Neural cell (in vitro differentiated cells): ENCODE data around the gene TP53I3. TPM values are rescaled to one million over a fixed set of nuclear protein-coding genes. Genes with fewer than 3 reads are reported as not detected.

ENCODE experiments used
- H2AFZ ChIP-seq: fragments of 200-600, 300-800 bp; sonication (generic), shearing (Covaris generic); 2 replicates; pipeline ENCODE4 v1.6.0; 2014; ENCODE audit warnings: low read depth, mild to moderate bottlenecking, antibody characterized with exemption, low read length, moderate library complexity
- H3F3A ChIP-seq: fragments of 200-600 bp; shearing (Covaris generic); 2 replicates; pipeline ENCODE4 v1.6.1; 2016; ENCODE audit warnings: mild to moderate bottlenecking, moderate library complexity, mixed read lengths, antibody characterized with exemption, low read length; ENCODE audit not compliant: insufficient read depth, poor library complexity, severe bottlenecking
- H3K27ac ChIP-seq: fragments of 200-600, 300-800 bp; sonication (generic), shearing (Covaris generic); 2 replicates; pipeline ENCODE4 v1.5.1; 2014; ENCODE audit warnings: mild to moderate bottlenecking, low read length, moderate library complexity
- H3K27me3 ChIP-seq: fragments of 300-800, 200-600 bp; sonication (generic), shearing (Covaris generic); 2 replicates; pipeline ENCODE4 v1.6.0; 2014; ENCODE audit warnings: mild to moderate bottlenecking, low read depth, low read length, moderate library complexity; ENCODE audit not compliant: insufficient read depth
- H3K36me3 ChIP-seq: fragments of 300-800, 200-600 bp; sonication (generic), shearing (Covaris generic); 2 replicates; pipeline ENCODE4 v1.5.1; 2014; ENCODE audit warnings: mild to moderate bottlenecking, antibody characterized with exemption, low read length, moderate library complexity; ENCODE audit not compliant: insufficient read depth
- H3K4me2 ChIP-seq: fragments of 300-800, 200-600 bp; sonication (generic), shearing (Covaris generic); 2 replicates; pipeline ENCODE4 v1.6.0; 2014; ENCODE audit warnings: mild to moderate bottlenecking, low read length
- H3K4me3 ChIP-seq: fragments of 300-800, 200-600 bp; sonication (generic), shearing (Covaris generic); 2 replicates; pipeline ENCODE4 v1.5.1; 2014; ENCODE audit warnings: mild to moderate bottlenecking, low read length, moderate library complexity
- H3K79me2 ChIP-seq: fragments of 200-600 bp; shearing (Covaris generic); replicated peaks from 2 replicates; pipeline ENCODE4 v1.6.0; 2014; ENCODE audit warnings: mild to moderate bottlenecking, low read length, moderate library complexity; ENCODE audit not compliant: insufficient read depth
- H3K9ac ChIP-seq: fragments of 300-800, 200-600 bp; sonication (generic), shearing (Covaris generic); 2 replicates; pipeline ENCODE4 v1.6.1; 2016; ENCODE audit warnings: mild to moderate bottlenecking, low read length, mixed read lengths
- H3K9me2 ChIP-seq: fragments of 200-600 bp; shearing (Covaris generic); 2 replicates; pipeline ENCODE4 v1.6.1; 2016; ENCODE audit warnings: mild to moderate bottlenecking, low read length, mixed read lengths; ENCODE audit not compliant: insufficient read depth
- H3K9me3 ChIP-seq: fragments of 200-600, 300-800 bp; sonication (generic), shearing (Covaris generic); 2 replicates; pipeline ENCODE4 v1.6.1; 2016; ENCODE audit warnings: mild to moderate bottlenecking, mixed run types, low read length, moderate library complexity, mixed read lengths
- H4K20me1 ChIP-seq: fragments of 200-600 bp; shearing (Covaris generic); 2 replicates; pipeline ENCODE4 v1.6.1; 2016; ENCODE audit warnings: mild to moderate bottlenecking, mixed run types; ENCODE audit not compliant: insufficient read depth
- EP300 ChIP-seq: fragments of 450-650 bp; conservative IDR thresholded peaks from 2 replicates; pipeline ENCODE4 v1.6.1; 2014; ENCODE audit warnings: antibody characterized with exemption, mild to moderate bottlenecking, moderate library complexity; ENCODE audit not compliant: poor library complexity, severe bottlenecking
- EZH2 ChIP-seq: fragments of 200-600, 300-800 bp; shearing (Covaris generic), sonication (generic); IDR thresholded peaks from 2 replicates; pipeline ENCODE4 v1.6.1; 2014; ENCODE audit warnings: antibody characterized with exemption, low read length, borderline replicate concordance, mild to moderate bottlenecking; ENCODE audit not compliant: insufficient read depth, poor library complexity, severe bottlenecking
- MXI1 ChIP-seq: fragments of 450-650 bp; conservative IDR thresholded peaks from 2 replicates; pipeline ENCODE4 v1.6.1; 2014; ENCODE audit warnings: antibody characterized with exemption, mild to moderate bottlenecking; ENCODE audit not compliant: poor library complexity, severe bottlenecking
- POLR2AphosphoS5 ChIP-seq: IDR thresholded peaks from 2 replicates; pipeline ENCODE4 v1.6.1; 2012
- RAD21 ChIP-seq: fragments of 450-650 bp; conservative IDR thresholded peaks from 2 replicates; pipeline ENCODE4 v1.6.1; 2014; ENCODE audit warnings: antibody characterized with exemption, mild to moderate bottlenecking, moderate library complexity
- SMC3 ChIP-seq: fragments of 450-650 bp; conservative IDR thresholded peaks from 2 replicates; pipeline ENCODE4 v1.6.1; 2014; ENCODE audit warnings: antibody characterized with exemption, mild to moderate bottlenecking, moderate library complexity; ENCODE audit not compliant: poor library complexity
- TAF1 ChIP-seq: IDR thresholded peaks from 2 replicates; pipeline ENCODE4 v1.6.1; 2012; ENCODE audit warnings: low read depth
- polyA plus RNA-seq: library from polyadenylated mRNA; depleted of rRNA; stranded (reverse); fragments of >200 nt; gene quantifications from 2 replicates; pipeline ENCODE4 v1.2.3, GENCODE V29; 2014
- TF ChIP-seq, protein P1 (sequence below): fragments of 450-650 bp; IDR thresholded peaks from 2 replicates; pipeline ENCODE4 v1.5.1; 2014; ENCODE audit warnings: antibody characterized with exemption, mild to moderate bottlenecking, moderate library complexity; ENCODE audit not compliant: poor library complexity, severe bottlenecking
- TF ChIP-seq, protein P2 (sequence below): IDR thresholded peaks from 2 replicates; pipeline ENCODE4 v1.6.1; 2012; ENCODE audit warnings: borderline replicate concordance

Gene TP53I3
- polyA plus RNA-seq, 1 donor from 2014 or later: 1.8 TPM

DNA sequence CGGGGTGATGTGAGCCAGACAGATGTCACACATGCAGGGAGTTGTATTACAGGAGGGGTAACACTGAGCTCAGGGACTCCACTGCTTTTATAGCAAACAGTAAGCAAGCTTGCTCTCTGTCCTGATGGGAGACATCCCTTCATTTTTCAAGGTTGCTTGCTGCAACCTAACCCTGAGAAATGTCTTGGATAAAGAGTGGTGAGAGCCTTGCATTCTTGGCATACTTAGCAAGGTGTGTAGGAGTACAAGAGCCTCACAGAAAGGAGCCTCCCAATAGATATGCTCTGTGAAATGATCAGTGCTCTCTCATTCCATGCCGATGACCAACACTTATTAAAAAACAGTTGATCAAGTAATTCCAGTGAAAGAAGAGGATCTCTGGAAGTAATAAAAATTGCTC, 30.4 kb upstream of the TP53I3 start:
- Histone ChIP-seq H3K79me2 (no peaks in the 10 kb centered on the region), H3K27ac (no peak overlapping the region), H4K20me1 (no peaks in the 10 kb centered on the region), H3K9ac (no peak overlapping the region), H3F3A (no peaks in the 10 kb centered on the region), H3K4me3 (no peak overlapping the region), H3K36me3 (no peaks in the 10 kb centered on the region), H3K27me3 (no peaks in the 10 kb centered on the region), H3K9me2 (no peaks in the 10 kb centered on the region), H3K4me2 (no peak overlapping the region), H3K9me3 (no peaks in the 10 kb centered on the region), H2AFZ (no peak overlapping the region)
- no peak for TF ChIP-seq MXI1
- no peak for TF ChIP-seq POLR2AphosphoS5
- no peak for TF ChIP-seq TAF1
- TF ChIP-seq, protein P1, sequence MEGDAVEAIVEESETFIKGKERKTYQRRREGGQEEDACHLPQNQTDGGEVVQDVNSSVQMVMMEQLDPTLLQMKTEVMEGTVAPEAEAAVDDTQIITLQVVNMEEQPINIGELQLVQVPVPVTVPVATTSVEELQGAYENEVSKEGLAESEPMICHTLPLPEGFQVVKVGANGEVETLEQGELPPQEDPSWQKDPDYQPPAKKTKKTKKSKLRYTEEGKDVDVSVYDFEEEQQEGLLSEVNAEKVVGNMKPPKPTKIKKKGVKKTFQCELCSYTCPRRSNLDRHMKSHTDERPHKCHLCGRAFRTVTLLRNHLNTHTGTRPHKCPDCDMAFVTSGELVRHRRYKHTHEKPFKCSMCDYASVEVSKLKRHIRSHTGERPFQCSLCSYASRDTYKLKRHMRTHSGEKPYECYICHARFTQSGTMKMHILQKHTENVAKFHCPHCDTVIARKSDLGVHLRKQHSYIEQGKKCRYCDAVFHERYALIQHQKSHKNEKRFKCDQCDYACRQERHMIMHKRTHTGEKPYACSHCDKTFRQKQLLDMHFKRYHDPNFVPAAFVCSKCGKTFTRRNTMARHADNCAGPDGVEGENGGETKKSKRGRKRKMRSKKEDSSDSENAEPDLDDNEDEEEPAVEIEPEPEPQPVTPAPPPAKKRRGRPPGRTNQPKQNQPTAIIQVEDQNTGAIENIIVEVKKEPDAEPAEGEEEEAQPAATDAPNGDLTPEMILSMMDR: no peak
- no peak for TF ChIP-seq SMC3
- TF ChIP-seq RAD21: no peak
- TF ChIP-seq EP300: no peak
- TF ChIP-seq EZH2: no peak
- TF ChIP-seq, protein P2, sequence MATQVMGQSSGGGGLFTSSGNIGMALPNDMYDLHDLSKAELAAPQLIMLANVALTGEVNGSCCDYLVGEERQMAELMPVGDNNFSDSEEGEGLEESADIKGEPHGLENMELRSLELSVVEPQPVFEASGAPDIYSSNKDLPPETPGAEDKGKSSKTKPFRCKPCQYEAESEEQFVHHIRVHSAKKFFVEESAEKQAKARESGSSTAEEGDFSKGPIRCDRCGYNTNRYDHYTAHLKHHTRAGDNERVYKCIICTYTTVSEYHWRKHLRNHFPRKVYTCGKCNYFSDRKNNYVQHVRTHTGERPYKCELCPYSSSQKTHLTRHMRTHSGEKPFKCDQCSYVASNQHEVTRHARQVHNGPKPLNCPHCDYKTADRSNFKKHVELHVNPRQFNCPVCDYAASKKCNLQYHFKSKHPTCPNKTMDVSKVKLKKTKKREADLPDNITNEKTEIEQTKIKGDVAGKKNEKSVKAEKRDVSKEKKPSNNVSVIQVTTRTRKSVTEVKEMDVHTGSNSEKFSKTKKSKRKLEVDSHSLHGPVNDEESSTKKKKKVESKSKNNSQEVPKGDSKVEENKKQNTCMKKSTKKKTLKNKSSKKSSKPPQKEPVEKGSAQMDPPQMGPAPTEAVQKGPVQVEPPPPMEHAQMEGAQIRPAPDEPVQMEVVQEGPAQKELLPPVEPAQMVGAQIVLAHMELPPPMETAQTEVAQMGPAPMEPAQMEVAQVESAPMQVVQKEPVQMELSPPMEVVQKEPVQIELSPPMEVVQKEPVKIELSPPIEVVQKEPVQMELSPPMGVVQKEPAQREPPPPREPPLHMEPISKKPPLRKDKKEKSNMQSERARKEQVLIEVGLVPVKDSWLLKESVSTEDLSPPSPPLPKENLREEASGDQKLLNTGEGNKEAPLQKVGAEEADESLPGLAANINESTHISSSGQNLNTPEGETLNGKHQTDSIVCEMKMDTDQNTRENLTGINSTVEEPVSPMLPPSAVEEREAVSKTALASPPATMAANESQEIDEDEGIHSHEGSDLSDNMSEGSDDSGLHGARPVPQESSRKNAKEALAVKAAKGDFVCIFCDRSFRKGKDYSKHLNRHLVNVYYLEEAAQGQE: no peak

DNA sequence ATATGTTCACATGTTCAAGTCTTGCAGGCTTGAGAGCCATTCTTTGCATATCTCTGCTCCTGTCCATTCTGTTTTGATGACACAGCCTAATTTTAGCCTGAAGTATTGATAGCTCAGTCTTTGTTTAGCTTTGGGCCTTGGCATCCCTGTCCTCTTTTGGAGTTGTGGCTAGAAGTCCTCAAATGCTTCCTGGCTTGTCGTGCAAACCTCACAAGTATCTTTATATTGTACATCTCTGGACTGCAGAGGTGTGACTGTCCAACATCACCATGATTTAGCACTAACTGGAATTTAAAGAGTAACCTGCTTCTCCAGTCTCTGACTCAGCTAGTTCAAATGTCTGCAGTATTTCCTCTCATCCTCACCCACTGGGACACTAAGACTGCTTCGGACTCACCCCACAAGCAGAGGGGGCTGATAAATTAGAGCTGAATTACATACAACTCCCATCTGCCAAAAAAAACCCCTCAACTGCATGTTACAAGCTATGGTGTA, 26.8 kb upstream of the TP53I3 start:
- Histone ChIP-seq H3K4me3 (no peak overlapping the region), H4K20me1 (no peaks in the 10 kb centered on the region), H3F3A (no peaks in the 10 kb centered on the region), H2AFZ (no peak overlapping the region), H3K9ac (no peak overlapping the region), H3K36me3 (no peaks in the 10 kb centered on the region), H3K4me2 (no peak overlapping the region), H3K27me3 (no peaks in the 10 kb centered on the region), H3K79me2 (no peaks in the 10 kb centered on the region), H3K9me3 (peaks cover 2% of the 10 kb centered on the region), H3K27ac (no peak overlapping the region), H3K9me2 (no peaks in the 10 kb centered on the region)
- TF ChIP-seq TAF1 (no peak), POLR2AphosphoS5 (no peak), MXI1 (no peak), SMC3 (no peak), EP300 (no peak), EZH2 (no peak), RAD21 (no peak)
- TF ChIP-seq, protein P1: no peak
